Activated naive CD4-positive, alpha-beta T cell treated with Interleukin-2 at 50 U/mL for 16 hours (primary cell): ENCODE measurements around the gene SPOCK3.
"Not testable (repeated sequence)": the region's sequence is repeated elsewhere in the genome, so short reads cannot be mapped to it uniquely, and the experiment has no call there.

Experiments used
- DNase-seq: peaks from one replicate; pipeline ENCODE4 v3.0.0-alpha.2; 2020

The SPOCK3 gene

DNA sequence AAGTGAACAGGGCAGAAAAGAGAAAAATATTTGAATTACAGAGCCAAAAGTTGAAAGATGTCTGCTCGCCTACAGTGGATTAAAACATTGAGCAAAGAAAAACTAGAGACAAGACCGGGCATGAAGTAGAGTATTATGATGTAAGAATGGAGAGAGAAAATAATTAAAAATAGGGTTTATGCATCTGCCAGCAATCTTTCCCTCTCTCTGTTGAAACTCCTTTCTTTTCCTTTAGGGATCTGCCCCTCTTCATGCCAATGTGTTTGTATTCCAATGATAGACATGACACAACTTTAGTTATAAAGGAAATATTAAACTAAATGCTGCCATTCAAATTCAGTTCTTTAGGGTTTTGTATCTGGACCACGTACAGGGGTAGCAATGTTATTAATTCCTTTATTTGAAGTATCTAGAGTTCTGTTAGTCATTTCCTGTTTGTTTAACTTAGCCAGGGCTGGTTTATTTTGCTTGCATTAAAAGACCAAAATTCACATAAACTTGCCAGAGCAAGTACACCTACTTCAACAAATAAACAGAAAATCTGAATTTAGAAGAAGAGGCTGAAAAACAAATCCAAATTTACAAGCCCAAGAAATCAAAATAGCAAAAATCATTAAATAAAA is 202.6 kb downstream of the SPOCK3 start:
- DNase-seq, result no peak

DNA sequence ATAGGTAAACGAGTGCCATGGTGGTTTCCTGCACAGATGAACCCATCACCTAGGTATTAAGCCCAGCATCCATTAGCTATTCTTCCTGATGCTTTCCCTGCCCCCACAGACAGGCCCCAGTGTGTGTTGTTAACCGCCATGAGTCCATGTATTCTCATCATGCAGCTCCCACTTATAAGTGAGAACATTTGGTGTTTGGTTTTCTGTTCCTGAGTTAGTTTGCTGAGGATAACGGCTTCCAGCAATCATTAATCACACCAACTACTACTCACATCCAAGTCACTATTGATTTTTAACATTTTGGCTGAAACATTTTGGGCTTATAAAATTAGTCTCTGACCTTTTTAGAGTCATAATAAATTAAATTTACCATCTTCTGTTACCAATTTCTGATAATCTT is 205.3 kb downstream of the SPOCK3 start:
- DNase-seq, result no peak

DNA sequence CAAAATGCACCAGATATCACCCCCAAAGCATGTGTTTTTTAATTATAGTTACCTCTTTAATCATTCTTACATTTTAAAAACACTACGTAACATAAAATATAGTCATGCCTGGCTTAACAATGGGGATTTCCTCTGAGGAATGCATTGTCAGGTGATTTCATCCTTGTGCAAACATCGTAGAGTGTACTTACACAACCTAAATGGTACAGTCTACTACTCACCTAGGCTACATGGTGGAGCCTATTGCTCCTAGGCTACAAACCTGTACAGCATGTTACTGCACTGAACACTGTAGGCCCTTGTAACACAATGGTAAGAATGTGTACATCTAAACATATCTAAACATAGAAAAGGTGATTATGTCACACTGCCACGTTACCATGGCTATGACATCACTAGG is 208.6 kb downstream of the SPOCK3 start:
- no peak for DNase-seq

DNA sequence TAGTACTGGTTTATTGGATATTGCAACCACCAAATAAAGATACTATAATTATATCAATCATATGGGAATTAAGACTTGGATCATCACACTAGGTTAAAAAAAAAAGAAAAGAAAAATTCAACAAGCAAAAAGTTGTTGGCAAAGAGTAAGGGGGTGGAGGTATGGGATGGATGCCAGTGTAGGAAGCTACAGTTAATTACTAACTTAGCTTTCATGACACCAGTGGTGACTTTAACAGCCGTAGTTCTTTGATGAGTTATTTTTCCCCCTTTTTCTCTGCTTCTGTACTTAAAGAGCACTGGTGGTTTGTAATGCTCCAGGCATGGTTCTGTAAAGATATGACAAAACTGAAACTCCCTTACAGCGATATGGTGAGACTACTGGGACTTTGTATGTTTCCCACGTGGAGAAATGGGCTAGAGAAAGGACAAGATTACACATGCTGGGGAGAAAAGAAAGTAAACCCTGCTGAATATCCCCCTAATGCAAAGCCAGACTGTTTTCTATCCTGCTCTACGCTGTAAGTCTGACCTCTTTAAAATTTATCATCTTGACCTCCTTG is 210.8 kb downstream of the SPOCK3 start:
- DNase-seq, result no peak

DNA sequence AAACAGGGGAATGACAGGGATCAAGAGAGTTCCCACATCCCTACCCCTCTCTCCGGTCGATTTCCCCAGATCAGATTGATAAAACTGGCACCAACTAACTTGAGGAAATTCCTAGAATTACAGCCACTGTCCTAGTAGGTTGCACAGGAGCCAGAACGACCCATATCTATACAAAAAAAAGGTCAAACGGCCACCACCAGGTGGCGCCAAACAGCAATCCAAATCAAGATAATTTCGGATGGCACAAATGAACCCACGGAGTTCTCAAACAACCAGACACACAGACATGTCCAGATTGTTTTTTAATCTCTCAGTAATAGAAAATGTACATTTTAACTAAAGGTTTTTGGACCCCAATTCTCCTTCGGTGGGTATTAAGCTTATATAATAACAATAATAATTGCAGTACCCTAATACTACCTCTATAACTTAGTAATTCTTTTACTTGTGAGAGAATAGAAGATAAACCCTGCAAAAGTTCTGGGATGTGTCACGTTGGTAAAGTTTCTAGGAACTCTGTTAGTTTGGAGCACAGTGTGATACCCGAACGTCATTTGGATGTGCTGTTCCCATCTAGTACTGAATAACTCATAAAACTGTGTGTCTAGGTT is 212.6 kb downstream of the SPOCK3 start:
- peak; percentile 54 for DNase-seq

DNA sequence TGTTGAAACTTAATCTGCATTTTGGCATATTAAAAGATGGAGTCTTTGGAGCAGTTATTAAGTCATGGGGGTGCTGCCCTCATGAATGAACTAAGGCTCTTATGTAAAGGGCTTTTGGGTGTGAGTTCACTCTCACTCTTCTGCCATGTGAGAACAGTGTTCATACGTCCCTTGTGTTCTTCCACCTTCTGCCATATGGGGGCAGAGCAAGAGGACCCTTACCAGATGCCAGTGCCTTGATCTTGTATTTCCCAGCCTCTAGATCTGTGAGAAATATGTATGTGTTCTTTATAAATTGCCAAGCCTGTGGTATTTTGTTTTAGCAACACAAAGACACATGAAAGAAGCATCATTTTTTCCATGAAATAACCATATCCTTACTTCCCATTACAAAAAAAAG is 213.9 kb downstream of the SPOCK3 start:
- DNase-seq, result no peak

DNA sequence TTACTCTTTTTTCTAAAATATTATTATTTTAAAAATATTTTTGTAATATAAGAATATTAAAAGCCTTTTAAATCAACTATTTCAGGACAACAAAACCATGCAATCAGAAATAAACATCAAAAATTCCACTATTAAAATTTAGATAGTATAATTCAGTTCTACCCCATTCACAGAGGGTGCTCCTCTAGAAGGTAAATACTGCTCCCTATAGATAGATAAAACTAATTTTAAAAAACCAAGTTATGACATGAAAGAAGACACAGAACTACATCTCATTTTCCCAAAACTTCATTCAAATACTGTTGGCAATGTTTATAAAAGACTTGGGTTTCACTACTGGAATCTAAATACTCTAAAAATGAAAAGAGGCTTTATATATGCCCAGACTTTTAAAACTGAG is 219.3 kb downstream of the SPOCK3 start:
- DNase-seq, result no peak

DNA sequence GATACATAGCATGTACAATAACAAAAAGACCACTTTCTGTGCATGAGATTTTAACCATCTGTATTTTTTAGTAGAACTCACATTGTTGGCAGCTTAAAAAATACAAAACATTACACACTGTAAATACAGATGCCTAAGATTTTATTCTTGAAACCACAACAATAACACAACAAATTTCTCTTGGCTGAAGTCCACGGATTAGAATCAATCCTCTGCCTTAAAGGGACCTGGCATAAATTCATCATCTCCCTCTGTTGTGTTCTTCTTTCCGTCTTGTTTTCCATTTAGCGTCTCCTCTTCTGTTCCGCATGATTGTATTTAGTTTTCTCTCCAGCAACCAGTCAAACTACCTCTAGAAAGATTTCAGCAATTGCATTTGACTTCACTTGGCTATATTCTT is 231.0 kb downstream of the SPOCK3 start:
- no peak for DNase-seq

DNA sequence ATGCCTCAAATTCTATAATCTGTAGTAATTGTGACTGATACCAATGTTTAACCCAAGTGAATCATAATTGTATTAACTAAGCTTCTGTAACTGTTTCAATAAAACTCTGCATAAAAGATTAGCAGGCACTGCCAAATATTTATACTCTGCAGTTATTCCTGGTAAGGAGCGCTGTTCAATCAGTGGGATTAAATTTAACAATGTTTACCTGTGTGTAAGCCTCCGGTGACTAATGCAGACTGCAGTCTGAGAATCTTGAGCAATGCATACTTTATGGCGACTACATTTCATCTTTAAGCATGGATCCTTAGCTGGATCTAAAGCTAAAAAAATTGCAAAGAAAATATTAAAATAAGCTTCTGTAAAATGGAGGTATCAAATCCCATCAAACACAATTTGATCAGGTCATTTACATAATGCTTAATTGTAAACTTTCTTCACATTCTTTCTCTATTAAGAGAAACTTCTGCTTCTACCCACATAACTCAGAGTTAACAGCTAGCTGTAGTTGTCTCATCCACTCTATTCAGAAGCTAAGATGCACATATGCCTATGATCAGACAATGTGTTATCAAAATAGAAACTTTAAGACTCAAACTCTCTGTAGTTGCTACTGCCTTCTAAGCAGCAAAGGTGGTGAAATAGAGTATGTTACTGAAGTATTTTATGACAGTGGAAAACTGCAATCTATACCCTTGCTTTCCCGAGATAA is 234.0 kb downstream of the SPOCK3 start:
- no peak for DNase-seq

DNA sequence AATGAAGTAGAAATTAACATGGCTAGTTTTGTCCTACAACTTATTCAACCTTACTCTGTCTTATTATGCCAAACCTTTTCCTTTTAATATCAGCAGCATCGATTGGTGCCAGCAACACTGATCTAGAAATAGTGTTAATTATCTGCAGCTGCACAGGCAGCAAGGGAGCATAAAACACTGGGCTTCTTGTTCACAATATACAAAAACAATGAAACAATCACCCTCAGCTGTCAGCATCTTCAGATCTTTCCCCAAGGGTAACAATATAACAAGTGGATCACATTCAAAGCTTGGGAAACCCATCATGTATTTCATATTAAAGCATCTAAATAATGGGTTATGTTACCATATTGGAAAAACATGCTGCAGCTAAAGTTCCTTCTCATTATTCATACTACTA is 238.1 kb downstream of the SPOCK3 start:
- no peak for DNase-seq

DNA sequence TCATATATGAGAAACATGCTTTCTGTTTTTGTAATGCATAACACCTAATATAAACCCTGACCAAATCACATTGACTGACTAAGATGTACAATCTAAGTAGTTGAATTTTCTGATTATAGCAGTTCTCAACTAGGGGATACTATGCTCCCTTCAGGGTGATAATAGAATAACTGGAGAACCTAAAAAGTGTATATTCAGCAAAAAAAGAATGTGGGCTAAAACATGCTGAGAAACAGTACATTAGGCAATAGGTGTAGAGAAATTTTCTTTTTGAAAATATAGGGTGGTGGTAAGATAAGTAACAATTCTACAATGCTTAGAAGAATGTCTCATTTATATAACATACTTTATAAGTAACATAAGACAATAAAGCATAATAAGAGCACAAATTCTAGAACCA is 239.6 kb downstream of the SPOCK3 start:
- DNase-seq, result no peak

DNA sequence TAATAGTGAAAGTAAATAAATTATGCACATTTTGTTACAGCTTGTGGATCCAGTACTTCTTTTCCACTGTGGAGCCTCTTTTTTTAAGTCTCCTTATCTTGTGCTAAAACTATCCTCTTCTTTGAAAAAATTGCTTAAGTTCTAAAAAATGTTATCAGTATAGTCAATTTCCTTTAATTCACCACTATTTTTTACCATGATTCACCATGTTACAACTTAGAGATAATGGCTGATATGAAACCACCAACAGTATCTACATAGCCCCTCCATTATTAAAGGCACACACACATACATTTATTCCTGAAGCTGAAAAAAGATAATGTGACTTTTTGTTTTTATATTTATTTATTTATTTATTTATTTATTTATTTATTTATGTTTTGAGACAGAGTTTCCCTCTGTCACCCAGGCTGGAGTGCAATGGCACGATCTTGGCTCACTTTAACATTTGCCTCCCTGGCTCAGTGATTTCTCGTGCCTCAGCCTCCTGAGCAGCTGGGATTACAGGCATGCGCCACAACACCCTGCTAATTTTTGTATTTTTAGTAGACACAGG is 243.2 kb downstream of the SPOCK3 start:
- DNase-seq, result no peak

DNA sequence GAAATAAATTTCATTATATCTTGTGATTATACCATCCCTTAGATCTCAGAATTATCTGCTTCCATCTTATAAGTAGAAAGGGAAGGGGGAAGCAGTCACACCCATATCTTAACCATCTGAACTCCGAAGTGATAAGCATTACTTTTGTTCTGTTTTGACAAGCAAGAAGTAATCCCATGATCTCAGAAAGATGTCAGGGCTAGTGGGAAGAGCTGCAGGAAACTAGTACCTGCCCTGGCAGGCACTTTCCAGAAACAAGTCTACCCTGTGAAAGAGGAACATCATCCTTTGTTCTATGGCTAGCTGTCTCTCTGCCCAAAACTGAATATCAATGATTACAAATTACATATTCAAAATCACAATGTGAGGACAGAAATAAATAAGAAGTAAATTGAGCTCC is 244.4 kb downstream of the SPOCK3 start:
- DNase-seq, result no peak

DNA sequence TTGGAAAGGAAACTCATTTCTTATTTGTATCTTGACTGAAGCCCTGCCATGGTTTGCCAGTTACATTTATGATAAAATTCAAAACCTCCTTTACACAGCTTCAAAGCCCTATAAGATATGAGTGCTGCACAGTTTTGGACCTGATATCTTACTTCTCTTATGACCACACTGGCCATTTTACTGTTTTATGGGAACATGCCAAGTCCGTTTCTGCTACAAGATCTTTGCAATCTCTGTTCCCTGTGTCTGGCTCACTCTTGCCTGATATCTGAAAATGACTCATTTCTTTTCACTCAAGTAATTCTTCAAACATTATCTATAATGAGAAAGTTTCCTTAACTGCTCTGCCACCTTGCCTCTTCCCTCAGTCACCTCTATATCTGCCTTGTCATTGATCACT is 247.3 kb downstream of the SPOCK3 start:
- no peak for DNase-seq

DNA sequence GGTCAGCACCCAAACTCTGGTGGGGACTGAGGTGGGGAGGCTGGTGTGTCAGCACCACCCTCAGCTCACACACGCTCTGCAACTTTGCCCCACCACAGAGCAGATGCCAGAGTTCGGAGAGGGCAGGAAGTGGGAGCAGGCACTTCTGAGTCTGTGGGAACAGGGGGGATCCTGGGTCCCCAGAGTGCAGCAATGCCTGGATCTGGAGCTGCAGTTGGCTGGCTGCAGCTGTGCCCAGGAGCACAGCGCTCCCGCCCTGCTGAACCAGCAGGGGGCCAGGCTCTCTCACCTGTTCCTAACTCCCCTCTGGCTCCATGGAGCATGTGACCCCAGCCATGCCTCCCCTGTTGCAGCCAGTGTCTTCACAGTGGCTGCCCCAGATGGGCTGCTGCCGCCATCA is 252.4 kb downstream of the SPOCK3 start:
- no peak for DNase-seq

DNA sequence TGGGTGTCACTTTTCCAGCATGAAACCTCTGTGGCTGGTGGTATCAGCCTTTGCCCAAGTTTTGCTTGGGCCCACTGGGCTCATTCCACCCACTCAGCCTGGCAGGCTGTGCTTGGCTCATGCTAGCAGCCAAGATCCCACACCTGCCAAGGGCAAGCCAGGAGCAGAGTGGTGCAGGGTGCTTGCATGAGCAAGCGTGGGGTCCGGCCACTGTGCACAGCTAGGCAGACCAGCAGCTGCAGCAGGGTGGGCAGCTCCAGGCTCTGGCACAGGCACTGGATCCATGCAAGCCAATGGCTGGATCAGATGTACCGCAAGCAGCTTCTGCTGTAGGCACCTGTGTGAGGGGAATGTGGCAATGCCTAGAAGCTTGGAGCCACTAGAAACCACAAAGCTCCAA is 253.9 kb downstream of the SPOCK3 start:
- DNase-seq, result no peak

DNA sequence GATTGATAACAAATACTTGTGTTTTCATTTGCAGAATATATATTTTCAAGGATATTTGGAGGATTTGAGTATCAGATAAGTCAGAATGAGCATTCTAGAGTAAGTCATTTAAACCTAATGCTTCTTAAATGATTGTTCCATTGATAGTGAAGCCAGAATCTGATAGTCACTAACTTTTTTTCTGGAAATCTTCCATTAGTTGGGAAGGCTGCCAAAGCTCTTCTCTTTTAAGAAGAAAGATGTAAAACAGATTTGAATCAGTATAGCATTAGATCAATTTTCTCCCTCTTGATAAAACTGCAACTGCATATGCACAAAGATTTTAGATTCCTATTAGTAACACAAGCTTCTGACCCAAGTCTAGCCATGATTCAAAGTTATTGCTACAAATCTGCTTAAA is 256.7 kb downstream of the SPOCK3 start:
- no peak for DNase-seq

DNA sequence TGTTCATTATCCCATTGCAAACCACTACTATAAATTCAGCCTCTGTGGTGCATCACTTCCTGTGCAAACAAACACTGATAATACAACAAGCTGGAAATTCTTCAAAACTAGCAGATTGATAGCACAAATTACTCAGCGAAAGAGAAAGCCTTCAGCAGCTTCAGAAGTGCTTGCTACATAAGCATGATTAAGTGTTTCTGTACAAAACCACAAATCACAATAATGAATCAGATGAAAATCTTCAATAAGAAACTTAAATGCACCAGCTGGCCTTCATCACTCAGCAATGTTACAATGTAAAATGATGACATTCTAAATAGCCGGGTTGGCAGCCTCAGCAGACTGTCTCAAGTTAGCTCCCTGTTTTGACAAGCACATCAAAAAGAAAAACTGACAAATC is 262.2 kb downstream of the SPOCK3 start:
- no peak for DNase-seq

DNA sequence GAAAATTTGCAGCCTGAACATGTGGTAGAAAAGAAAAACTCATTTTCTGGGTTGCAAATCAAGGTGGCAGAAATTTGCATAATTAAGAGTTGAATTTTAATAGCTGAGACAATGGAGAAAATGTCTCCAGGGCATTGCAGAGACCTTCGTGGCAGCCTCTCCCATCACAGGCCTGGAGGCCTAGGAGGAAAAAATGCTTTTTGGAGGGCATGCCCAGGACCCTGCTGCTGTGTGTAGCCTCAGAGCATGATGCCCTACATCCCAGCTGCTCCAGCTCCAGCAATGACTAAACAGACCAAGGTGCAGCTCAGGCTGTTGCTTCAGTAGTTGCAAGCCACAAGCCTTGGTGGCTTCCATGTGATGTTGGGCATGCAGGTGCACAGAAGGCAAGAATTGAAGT is 266.1 kb downstream of the SPOCK3 start:
- DNase-seq, result not testable (repeated sequence)

DNA sequence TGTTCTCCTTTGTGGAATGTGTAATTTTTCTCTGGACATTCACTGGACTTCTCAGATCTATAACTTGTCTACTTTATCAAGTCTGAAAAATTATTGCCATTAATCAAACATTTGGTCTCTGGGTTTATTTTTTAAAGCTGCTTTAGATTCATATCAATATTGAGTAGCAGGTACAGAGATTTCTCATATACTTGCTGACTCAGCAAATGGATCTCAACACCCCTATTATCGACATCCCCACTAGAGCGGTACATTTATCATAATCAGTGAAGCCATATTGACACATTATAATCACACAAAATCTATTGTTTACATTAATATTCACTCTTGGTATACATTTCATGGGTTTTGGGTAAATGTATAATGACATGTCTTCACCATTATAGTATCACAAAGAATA is 268.7 kb downstream of the SPOCK3 start:
- no peak for DNase-seq

DNA sequence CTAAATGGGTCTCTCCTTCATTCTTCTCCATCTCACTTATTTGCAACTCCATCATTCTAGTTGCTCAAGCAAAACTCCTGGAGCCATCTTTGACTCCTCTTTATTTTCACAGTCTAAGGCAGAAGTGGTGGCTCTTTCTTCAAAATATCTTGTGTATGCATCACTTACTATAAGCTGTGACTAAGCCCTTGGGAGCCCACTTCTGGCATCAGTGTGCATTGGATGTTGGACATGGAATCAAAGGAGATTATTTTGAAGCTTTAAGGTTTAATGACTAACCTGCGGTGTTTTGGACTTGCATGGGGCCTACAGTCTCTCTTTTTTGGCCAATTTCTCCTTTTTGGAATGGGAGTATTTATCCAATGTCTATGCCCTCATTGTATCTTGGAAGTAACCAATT is 276.8 kb downstream of the SPOCK3 start:
- no peak for DNase-seq

DNA sequence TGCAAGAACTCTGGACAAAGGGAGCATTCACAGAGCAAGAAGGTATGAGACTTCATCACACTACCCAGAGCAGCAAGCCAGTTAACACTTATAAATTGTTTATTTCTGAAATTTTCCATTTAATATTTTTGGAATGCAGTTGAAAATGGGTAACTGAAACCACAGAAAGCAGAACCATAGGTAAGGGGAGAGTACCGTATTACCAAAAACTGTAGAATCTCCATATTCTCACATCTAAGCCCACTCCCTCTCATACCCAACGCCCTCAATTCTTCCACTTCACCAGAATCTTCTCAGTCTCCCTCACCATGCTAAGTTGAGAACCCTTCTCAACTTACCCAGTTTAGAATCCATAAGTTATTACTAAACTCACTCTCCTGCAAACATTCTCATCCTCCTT is 277.8 kb downstream of the SPOCK3 start:
- no peak for DNase-seq

DNA sequence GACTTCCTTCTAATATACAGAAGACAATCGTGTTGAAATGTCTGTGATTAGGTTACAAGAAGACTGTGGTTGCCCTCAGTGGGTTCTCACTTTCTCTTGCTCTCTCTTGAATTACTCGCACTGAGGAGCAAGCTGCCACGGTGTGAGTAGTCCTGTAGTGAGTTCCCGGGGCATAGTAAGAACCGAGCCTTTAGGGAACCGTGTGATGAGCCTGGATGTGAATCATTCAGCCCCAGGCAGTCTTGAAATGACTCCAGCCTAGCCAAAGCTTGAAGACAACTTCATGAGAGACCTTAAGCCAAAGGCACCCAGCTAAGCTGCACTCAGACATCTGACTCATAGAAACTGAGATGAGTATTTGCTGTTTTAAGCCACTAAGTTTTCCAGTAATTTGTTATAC is 292.7 kb downstream of the SPOCK3 start:
- no peak for DNase-seq

DNA sequence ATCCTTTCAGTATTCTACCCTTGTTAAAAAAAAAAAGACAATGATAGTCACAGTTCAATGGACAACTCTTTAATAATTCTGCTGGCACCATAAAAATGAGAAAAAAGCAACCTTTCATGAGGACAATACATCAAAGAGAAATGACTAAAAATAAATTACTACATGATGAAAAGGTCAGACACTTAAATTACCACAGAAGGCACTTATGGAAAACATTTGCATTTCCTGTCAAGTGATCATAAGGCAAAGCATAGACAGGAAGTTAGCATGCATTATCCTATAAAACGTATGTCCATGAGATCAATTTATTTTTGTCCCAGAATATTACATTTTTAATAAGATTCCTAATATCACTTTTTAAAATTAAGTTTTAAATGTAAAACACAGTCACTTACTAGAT is 303.8 kb downstream of the SPOCK3 start:
- no peak for DNase-seq
